Measurements from ENCODE around the gene RNF213.

Gene RNF213

GRCh38 chr17:80389011-80389995 is 128.7 kb downstream of the RNF213 start:
- no peak for DNase-seq (ENCODE audit: low read depth)
- TF ChIP-seq CTCF (conservative IDR thresholded peaks at IDR 0.05; ENCODE audit: low read depth, low read length), result no peak
- no peak overlapping the region for H3K4me3 ChIP-seq (ENCODE audit: low read length)

- TF ChIP-seq CTCF (conservative IDR thresholded peaks at IDR 0.05; ENCODE audit: low read depth, low read length), result no peak
- H3K4me3 ChIP-seq (ENCODE audit: low read length), result no peak overlapping the region
- no peak for DNase-seq (ENCODE audit: low read depth)
Measured at GRCh38 chr17:80393241-80393890, 132.7 kb downstream of the RNF213 start.

GRCh38 chr17:80393961-80394360 is 133.3 kb downstream of the RNF213 start:
- H3K4me3 ChIP-seq (ENCODE audit: low read length), result no peak overlapping the region
- DNase-seq (ENCODE audit: low read depth), result no peak
- no peak for TF ChIP-seq CTCF (conservative IDR thresholded peaks at IDR 0.05; ENCODE audit: low read depth, low read length)

- no peak overlapping the region for H3K4me3 ChIP-seq (ENCODE audit: low read length)
- no peak for DNase-seq (ENCODE audit: low read depth)
- TF ChIP-seq CTCF (conservative IDR thresholded peaks at IDR 0.05; ENCODE audit: low read depth, low read length), result no peak
Measured at GRCh38 chr17:80394629-80395216, 134.1 kb downstream of the RNF213 start.

- TF ChIP-seq CTCF (conservative IDR thresholded peaks at IDR 0.05; ENCODE audit: low read depth, low read length), result no peak
- H3K4me3 ChIP-seq (ENCODE audit: low read length), result no peak overlapping the region
- DNase-seq (ENCODE audit: low read depth), result no peak
Measured at GRCh38 chr17:80395402-80396151, 134.9 kb downstream of the RNF213 start.

- TF ChIP-seq CTCF (conservative IDR thresholded peaks at IDR 0.05; ENCODE audit: low read depth, low read length), result no peak
- DNase-seq (ENCODE audit: low read depth), result no peak
Measured at GRCh38 chr17:80396157-80397033, 135.7 kb downstream of the RNF213 start.

More at GRCh38 chr17:80396157-80397033, 135.7 kb downstream of the RNF213 start:
- H3K4me3 ChIP-seq (ENCODE audit: low read length), result no peak overlapping the region
